OCI-LY7 (cell line): ENCODE data around the gene ARMC12.

Experiments used
- CTCF ChIP-seq: fragments of 200-600 bp; sonication (generic); conservative IDR thresholded peaks from 2 replicates; pipeline ENCODE4 v1.5.1; 2014; ENCODE audit warnings: mild to moderate bottlenecking, antibody characterized with exemption, low read length, moderate library complexity, mixed read lengths
- EZH2phosphoT487 ChIP-seq: fragments of 200-600 bp; sonication (generic); IDR thresholded peaks from 2 replicates; pipeline ENCODE4 v1.6.1; 2018; ENCODE audit warnings: low read depth, borderline replicate concordance, mild to moderate bottlenecking, mixed run types, antibody characterized with exemption, low read length, moderate library complexity, mixed read lengths

GRCh38 chr6:35797837-35798526 is 61.1 kb downstream of the ARMC12 start:
- TF ChIP-seq CTCF: no peak
- no peak for TF ChIP-seq EZH2phosphoT487
